AG04450 (cell line): ENCODE data around the gene PLXNA4. TPM values are rescaled to one million over a fixed set of nuclear protein-coding genes. Genes with fewer than 3 reads are reported as not detected.

Source experiments
- CTCF ChIA-PET: fragments of 300-600, 350-600 bp; formaldehyde crosslinking; extraction: SDS; loops from one replicate; lab custom pipeline; 2022; ENCODE audit warnings: antibody characterized with exemption, inconsistent platforms; lab: Charles Lee
- POLR2A ChIA-PET: fragments of 350-600 bp; formaldehyde crosslinking; extraction: SDS; loops from one replicate; lab custom pipeline; 2021; ENCODE audit warnings: antibody characterized with exemption, inconsistent platforms; lab: Yijun Ruan, JAX
- DNase-seq: peaks from one replicate; pipeline ENCODE4 v3.0.0-alpha.2; 2011; ENCODE audit warnings: low read depth, low spot score
- H3K27ac ChIP-seq: one replicate; pipeline ENCODE4 v1.5.1; 2012; ENCODE audit warnings: low read depth, low read length, control low read depth
- H3K27me3 ChIP-seq: one replicate; pipeline ENCODE4 v1.6.0; 2012; ENCODE audit warnings: low read length; ENCODE audit not compliant: control insufficient read depth, insufficient read depth
- H3K4me3 ChIP-seq: 2 replicates; pipeline ENCODE4 v1.5.1; 2011; ENCODE audit warnings: mild to moderate bottlenecking, low read depth, low read length, control low read depth
- H3K9me3 ChIP-seq: 2 replicates; pipeline ENCODE4 v1.5.1; 2012; ENCODE audit warnings: low read length; ENCODE audit not compliant: control insufficient read depth, insufficient read depth
- CTCF ChIP-seq: IDR thresholded peaks from 2 replicates; pipeline ENCODE4 v1.5.1; 2011; ENCODE audit warnings: low read depth, low read length, control low read depth, inconsistent platforms
- polyA plus RNA-seq: library from polyadenylated mRNA; depleted of rRNA; stranded (reverse); fragments of >200 nt; gene quantifications from 2 replicates; pipeline ENCODE4 v1.2.3, GENCODE V29; 2011

PLXNA4 gene
- polyA plus RNA-seq, 1 experiment = 0.05 TPM

GRCh38 chr7:132191418-132191817 is 384.9 kb downstream of the PLXNA4 start:
- no peak for DNase-seq
- ChIA-PET POLR2A (no interaction called here), CTCF (no interaction called here)
- peaks cover 7% of the 10 kb centered on the region for H3K9me3 ChIP-seq
- H3K4me3 ChIP-seq = no peak overlapping the region
- H3K27me3 ChIP-seq = no peaks in the 10 kb centered on the region
- no peak for TF ChIP-seq CTCF
- H3K27ac ChIP-seq = no peak overlapping the region

GRCh38 chr7:132190683-132191082 is 385.6 kb downstream of the PLXNA4 start:
- CTCF ChIA-PET = no interaction called here
- no peak for DNase-seq

GRCh38 chr7:132189881-132190280 is 386.4 kb downstream of the PLXNA4 start:
- POLR2A ChIA-PET = no interaction called here
- CTCF ChIA-PET = no interaction called here
- Histone ChIP-seq H3K9me3 (peaks cover 7% of the 10 kb centered on the region), H3K27ac (no peak overlapping the region), H3K27me3 (no peaks in the 10 kb centered on the region), H3K4me3 (no peak overlapping the region)
- DNase-seq = no peak
- no peak for TF ChIP-seq CTCF

More at GRCh38 chr7:132190683-132191082, 385.6 kb downstream of the PLXNA4 start:
- peaks cover 7% of the 10 kb centered on the region for H3K9me3 ChIP-seq
- no peak overlapping the region for H3K4me3 ChIP-seq
- POLR2A ChIA-PET = no interaction called here
- H3K27ac ChIP-seq = no peak overlapping the region
- no peaks in the 10 kb centered on the region for H3K27me3 ChIP-seq
- TF ChIP-seq CTCF = no peak

GRCh38 chr7:132187869-132188789 is 388.1 kb downstream of the PLXNA4 start:
- ChIA-PET CTCF (no interaction called here), POLR2A (no interaction called here)
- H3K27ac ChIP-seq = no peak overlapping the region
- no peaks in the 10 kb centered on the region for H3K27me3 ChIP-seq
- no peak for DNase-seq
- no peak overlapping the region for H3K4me3 ChIP-seq
- H3K9me3 ChIP-seq = peaks cover 7% of the 10 kb centered on the region
- no peak for TF ChIP-seq CTCF

- POLR2A ChIA-PET = no interaction called here
- Histone ChIP-seq H3K9me3 (peaks cover 7% of the 10 kb centered on the region), H3K27me3 (no peaks in the 10 kb centered on the region), H3K27ac (no peak overlapping the region), H3K4me3 (no peak overlapping the region)
- no peak for DNase-seq
- no peak for TF ChIP-seq CTCF
- CTCF ChIA-PET = no interaction called here
These were observed 388.9 kb downstream of the PLXNA4 start for GRCh38 chr7:132187391-132187790.
